ENCODE data around the gene ATXN7L1.
"Not testable (repeated sequence)": the region's sequence is repeated elsewhere in the genome, so short reads cannot be mapped to it uniquely, and the experiment has no call there.

Gene ATXN7L1

DNA sequence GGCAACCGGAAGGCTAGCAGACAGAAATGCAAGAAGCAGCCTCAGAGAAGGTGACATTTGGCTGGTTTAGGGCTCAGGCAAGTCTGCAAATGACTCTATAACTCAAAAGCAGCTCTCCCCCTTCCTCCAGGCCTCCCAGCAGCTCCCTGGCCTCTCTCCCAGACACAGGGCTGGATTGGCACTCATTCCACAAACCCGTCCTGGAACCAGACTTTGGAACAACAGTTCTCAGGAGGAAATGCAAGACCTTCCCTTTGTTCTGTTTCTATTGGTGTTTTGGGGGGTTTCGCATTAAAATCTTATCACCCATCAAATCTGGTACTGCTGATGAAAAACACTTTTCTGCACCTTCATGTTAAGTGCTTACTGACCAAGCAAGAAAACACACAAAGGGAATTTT lies 254.8 kb downstream of the ATXN7L1 start:
- DNase-seq (ENCODE audit: low read depth in 2 of 2, low spot score in 1 of 2) = no peak

DNA sequence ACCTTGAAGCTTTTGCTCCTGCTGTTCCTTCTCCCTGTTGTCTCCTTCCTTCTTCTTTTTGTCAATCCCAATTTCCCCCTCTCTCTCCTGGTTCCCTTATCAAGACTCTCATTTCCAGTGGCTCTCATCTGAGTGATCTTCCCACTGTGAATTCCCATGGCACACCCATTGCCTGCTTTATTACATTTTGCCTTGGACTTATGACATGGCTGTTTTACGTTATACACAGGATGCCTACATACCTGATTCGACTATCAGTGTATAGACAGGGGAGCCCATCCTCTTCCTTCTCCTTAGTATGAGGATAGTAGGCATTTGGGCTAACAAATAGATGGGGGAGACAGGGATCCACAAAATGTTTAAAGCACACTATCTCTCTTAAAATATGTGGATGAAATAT lies 255.2 kb downstream of the ATXN7L1 start:
- DNase-seq (ENCODE audit: low read depth in 2 of 2, low spot score in 1 of 2) = no peak

DNA sequence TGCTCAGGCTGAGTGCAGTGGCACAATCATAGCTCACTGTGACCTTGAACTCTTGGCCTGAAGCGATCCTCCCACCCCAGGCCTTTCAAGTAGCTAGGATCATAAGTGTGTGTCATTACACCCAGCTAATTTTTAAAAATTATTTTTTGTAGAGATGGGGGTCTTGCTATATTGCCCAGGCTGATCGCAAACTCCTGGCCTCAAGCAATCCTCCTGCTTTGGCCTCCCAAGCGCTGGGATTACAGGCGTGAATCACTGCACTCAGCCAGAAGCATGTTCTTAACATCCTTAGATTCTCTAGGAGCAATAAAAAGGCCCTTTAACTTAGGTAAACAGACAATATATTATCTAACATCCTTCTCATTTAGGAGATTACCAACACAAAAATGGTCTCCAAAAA lies 256.8 kb downstream of the ATXN7L1 start:
- no peak for DNase-seq (ENCODE audit: low read depth in 2 of 2, low spot score in 1 of 2)

DNA sequence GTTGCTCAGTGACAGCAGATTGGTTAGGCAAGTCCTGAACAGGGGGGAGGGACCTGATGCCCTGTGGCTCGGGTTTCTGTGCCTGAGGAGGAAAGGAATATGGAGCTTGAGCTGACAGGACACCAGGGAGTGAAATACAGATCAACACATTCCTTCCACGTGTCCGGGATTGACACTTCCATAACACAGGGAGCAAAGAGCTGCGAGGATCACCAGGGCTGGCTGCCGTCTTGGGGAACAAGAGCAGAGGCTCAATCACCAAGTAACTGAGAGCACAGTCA lies 258.4 kb downstream of the ATXN7L1 start:
- DNase-seq (ENCODE audit: low read depth in 2 of 2, low spot score in 1 of 2) = no peak

- no peak for DNase-seq (ENCODE audit: low read depth in 2 of 2, low spot score in 1 of 2)
Observed at GRCh38 chr7:105617280-105618015, 259.0 kb downstream of the ATXN7L1 start.

- DNase-seq (ENCODE audit: low read depth in 2 of 2, low spot score in 1 of 2) = no peak
Observed at GRCh38 chr7:105614341-105614840, 262.0 kb downstream of the ATXN7L1 start.

DNA sequence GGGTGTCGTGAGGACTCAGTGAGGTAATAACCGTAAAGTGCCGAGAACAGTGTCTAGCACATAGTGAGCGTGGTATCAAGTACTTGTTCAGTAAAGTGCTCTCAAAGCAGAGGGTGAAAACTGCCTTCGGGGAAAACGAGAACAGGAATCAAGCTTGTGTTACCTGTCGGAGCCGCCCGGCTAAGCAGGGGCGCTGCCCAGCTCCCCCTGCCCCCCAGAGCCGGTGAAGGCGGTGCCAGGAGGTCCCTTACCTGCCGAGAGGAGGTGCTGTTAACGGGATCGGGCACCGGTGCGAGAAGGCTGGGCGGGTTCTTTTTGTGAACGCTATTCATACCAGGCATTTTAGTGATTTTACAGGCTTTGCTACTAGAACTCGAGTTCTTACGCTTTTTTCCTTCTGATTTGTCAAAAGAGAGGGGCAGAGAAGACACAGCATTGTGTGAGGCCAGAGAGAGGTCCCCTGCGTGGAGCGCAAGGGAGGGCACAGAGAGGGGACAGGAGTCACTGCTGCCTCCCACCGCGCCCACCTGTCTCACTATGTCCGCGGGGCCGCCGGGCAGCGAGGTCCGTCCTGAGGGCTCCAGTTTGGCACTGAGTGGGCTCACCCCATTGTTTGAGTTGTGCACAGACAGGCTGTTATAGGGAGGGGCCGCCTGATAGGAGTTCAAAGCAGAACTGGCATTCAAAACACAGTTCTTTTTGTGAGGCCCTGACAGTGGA lies 262.6 kb downstream of the ATXN7L1 start:
- DNase-seq (ENCODE audit: low read depth in 2 of 2, low spot score in 1 of 2) = no peak

DNA sequence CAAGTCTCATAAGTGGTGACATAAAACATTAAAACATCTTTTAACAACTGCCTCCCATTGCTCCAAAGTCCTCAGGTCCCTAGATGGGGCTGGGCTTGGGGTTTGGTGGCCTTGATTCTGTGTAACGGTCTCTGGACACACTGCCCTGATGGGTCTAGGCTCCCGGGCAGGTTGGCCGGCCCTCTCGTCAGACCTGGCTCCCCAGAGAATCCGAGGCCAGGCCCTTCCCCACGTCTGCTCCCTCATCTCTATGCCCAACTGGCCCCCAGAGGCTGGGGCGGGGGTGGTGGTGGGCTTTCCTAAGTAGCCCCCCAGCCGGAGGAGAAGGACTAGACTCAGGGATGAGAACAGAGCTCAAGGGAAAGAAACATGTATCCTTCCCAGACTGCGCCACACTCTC lies 263.6 kb downstream of the ATXN7L1 start:
- no peak for DNase-seq (ENCODE audit: low read depth in 2 of 2, low spot score in 1 of 2)

GRCh38 chr7:105611856-105612775 lies 264.3 kb downstream of the ATXN7L1 start:
- DNase-seq (ENCODE audit: low read depth in 2 of 2, low spot score in 1 of 2) = no peak

DNA sequence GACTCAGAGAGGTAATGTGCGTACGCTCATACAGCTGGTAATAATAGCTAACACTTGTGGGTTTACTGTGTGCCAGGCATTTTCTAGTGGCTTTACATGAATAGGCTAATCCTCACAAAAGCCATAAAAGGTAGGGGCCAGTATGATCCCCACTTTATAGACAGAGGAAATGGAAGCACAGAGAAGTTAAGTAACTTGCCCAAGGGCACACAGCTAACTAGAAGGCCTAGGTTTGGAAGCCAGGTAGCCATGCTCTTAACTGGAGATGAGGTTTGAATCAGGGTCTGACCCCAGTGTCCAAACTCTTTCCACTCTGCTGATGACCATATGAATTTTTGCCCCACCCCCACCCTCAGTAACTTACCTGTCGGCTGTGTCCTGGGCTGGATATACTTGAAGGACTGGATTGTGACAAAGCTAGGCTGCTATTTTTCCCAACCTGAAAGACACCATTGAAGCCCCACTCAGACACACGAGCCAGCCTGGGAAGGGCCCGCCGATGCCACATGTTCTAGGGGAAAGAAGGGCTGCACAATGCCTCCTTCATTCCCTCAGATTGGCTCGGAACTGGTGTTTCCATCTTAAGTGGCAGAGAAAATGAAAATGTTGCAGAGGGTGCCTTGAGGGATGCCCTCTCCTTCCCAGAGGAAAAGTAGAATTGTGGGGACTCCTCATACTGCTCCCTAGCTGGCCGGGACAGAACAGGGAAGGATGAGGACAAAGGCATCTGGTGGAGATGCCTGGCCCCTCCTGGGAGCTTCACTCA lies 266.1 kb downstream of the ATXN7L1 start:
- DNase-seq (ENCODE audit: low read depth in 2 of 2, low spot score in 1 of 2) = no peak

- DNase-seq (ENCODE audit: low read depth in 2 of 2, low spot score in 1 of 2) = no peak
Observed at GRCh38 chr7:105602325-105603305, 273.8 kb downstream of the ATXN7L1 start.

- DNase-seq (ENCODE audit: low read depth in 2 of 2, low spot score in 1 of 2) = no peak
Observed at GRCh38 chr7:105600720-105601550, 275.5 kb downstream of the ATXN7L1 start.

DNA sequence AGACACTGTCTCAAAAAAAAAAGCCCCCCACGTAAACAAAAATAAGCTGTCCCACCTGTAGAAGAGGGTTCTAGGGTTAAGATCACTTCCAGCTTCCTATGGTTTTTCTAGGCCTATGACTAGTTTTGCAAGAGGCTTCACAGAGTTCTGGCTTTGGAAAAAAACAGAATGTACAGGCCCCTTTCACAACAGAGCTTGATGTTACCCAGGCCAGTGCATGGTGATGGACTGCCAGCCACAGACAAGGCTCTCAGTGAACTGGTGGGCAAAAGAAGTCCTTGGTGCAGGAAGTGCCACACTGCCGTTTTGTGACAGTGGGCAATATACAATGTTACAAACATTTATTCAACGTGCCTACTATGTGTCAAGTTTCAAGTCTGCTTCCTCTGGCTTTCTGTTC lies 276.8 kb downstream of the ATXN7L1 start:
- no peak for DNase-seq (ENCODE audit: low read depth in 2 of 2, low spot score in 1 of 2)

GRCh38 chr7:105599080-105599479 lies 277.3 kb downstream of the ATXN7L1 start:
- DNase-seq (ENCODE audit: low read depth in 2 of 2, low spot score in 1 of 2) = not testable (repeated sequence)

DNA sequence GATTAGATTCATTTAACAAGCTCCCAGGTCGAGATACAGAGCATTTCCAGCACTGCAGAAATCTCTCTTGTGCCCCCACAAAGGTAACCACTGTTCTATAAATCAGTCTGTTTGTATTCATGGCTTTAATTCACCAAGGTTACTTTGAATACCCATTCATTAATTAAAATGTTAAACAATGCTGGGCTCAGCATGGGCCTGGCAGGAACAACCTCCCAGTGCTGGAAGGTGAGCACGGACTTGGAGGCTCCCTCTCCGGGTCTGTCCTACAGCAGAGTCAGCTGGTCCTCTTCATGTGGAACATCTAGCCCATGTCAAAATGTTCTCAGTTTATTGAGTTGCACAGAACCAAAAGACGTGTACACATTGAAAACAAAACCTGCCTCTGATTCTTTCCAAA lies 279.5 kb downstream of the ATXN7L1 start:
- DNase-seq (ENCODE audit: low read depth in 2 of 2, low spot score in 1 of 2) = no peak

DNA sequence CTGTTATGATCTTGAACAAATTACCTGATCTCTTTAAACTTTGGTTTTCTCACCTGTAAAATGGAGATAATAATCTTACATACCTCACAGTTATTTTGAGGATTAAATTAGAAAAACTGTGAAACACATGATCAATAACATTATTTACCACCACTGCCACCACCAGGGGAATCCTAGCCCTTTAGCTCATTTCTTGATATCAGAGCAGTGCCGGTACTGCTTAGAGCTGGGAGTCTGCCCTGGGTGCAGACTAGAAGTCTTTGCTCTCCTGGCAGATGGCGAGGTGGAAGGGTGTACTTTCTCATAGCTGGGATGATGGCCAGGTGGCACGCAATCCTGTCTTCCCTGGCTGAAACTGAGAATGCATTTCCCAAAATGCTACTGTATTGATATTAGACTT lies 282.4 kb downstream of the ATXN7L1 start:
- DNase-seq (ENCODE audit: low read depth in 2 of 2, low spot score in 1 of 2) = no peak

DNA sequence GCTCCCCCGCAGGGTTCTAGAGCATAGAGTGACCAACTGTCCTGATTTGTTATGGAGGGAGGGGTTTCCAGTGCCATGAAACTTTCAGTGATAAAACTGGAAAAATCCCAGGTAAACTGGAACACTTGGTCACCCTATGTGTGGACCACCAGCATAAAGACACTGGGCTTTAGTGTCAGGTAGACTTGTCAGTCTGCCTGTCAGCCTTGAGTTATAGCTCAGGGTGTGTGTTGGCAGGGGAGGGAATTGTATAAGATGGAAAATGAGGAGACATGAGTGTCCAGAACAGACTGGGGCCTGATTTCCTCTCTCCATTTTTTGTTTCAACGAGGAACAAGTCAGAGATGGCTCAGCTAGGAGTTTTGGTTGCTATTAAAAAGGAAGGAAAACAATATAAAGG lies 284.9 kb downstream of the ATXN7L1 start:
- no peak for DNase-seq (ENCODE audit: low read depth in 2 of 2, low spot score in 1 of 2)

DNA sequence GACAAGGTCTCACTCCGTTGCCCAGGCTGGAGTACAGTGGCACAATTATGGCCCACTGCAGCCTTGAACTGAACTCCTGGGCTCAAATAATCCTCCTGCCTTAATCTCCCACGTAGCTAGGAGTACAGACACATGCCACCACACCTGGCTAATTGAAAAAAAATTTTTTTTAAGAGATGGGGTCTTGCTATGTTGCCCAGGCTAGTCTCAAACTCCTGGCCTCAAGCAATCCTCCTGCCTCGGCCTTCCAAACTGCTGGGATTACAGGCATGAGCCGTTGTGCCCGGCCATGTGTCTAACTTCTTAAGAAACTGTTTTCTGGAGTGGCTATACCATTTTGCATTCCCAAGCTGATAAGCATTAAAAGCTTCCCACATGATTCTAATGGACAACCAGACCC lies 285.6 kb downstream of the ATXN7L1 start:
- no peak for DNase-seq (ENCODE audit: low read depth in 2 of 2, low spot score in 1 of 2)
